Stimulated activated CD8-positive, alpha-beta memory T cell treated with anti-CD3 and anti-CD28 coated beads, Interleukin-15, amount 100 ng/mL, for 24 hours (primary cell): ENCODE data around the gene NRG2.

Source experiments
- DNase-seq: peaks from one replicate; pipeline ENCODE4 v3.0.0-alpha.2; 2020; ENCODE audit warnings: low read depth

Gene NRG2

DNA sequence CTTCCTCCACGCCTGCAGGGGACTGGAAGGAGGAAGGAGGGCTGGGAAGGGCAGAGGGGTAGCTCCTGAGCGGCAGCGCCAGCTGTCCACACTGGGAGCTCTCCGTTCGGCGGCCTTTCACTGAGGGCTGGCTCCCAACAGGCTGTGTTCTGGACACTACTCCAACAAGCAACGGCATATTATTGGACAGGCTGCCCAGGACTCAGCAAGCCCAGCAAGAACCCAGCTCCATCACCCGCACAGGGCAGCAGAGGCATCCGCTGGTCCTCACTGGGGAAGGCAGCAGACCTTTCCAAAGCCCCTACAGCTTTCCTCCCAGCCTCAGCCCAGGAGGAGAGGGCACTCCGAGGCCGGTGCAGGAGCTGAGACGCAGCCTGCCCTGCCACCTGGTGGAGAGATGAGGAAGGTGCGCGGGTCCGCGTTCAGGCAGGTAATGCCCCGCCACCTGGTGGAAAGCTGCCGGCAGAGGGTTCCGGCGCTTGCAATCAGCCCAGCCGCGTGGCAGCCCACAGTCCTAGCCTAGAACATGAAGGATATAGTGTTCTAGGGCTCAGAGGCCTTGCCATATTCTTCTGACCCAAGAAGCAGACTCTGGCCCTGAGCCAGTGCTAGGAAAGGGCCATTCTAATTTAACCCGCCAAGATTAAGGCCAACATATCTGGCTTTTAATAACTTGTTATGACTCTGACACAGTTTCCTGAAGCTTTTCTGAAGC, 74.4 kb downstream of the NRG2 start:
- DNase-seq = peak; percentile 81

DNA sequence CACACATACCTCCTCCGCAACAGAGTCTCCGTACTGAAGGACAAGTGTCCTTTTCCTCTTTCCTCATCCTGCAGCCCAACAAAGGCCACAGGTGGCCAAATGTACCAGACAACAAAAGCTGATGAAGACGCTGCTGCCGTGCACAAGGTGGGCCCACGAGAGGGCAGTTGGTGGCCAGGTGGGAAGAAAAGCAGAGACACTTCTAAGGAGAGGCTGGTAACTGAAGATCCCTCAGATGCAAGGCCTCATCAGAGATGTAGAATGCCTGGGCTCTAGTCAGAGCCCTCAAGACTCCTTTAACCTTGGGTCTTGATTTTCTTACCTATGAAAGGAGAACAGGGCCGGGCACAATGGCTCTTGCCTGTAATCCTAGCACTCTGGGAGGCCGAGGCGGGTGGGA, 75.7 kb downstream of the NRG2 start:
- DNase-seq = no peak

DNA sequence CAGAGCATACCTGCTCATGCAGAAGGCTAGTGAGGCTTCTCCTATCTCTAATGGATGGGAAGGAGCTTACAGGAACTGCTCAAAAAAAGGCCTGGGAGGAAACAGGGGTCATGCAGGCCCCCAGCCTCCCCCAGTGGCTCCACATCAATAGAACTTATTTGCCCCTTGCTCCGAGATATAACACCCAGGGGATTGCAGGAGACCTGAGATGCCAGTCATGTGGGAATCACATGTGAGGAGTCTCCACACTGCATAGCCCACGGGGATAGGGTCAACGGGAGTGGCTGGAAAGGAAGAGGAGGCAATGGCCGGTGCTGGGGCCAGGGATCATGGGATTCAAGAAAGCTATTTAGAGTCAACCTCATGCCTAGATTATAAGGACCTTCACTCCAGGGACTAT, 76.2 kb downstream of the NRG2 start:
- no peak for DNase-seq

DNA sequence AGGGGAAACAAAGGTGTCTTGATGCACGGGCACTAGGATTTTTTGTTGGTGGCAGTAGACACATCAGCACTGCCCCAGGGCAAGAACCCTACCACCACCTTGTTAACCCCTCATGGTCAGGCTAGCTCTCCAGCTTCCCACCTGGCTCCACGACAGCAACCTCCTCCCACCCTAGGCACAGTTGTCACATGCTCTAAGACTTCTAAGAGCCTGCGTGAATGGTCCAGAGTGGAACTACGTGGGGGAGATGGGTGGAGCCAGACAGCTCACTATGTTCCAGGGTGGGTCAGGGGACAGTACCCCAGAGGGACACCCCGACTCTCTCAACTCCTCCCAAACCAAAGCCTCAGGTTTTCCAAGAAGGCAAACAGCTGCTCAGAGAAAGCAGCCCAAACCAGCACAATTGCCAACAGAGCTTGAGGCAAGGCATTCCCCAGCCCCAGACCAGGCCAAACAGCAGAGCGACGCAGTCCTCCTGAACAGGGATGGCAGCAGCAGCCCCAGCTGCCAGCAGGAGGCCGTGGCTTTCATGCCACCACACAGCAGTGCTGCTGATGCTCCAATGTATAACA, 78.0 kb downstream of the NRG2 start:
- DNase-seq = no peak

DNA sequence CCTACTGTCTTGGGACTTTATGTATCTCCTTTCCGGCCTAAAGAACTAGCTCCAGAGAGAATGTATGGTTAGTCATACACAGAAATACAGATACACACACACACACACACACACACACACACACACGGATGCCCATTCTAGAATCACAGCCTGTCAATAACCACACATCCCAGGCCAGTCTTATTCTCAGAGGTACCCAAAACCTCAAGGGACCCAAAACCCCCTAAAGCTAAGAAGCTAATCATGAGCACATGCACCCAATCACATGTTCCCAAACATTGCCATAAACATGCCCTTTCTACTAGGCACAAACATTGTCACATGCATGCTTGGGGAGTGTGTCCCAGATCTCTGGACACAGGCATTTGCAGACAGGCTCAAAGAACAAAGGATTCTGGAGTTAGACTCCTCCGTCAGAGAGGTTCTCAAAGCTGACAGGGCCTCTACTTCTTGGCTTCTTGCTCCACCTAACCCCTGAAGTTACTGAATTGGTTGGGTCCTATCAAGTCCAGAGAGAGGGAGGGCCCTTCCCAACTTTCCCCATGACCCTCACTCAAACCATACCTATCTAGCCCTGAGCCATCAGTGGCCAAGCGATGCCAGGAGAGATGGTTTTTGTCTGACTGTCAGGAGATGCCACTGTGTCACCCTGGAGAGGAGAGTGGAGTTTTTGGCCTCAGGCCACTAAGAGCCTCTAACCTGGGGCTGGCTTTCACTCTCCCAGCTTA, 78.7 kb downstream of the NRG2 start:
- no peak for DNase-seq

DNA sequence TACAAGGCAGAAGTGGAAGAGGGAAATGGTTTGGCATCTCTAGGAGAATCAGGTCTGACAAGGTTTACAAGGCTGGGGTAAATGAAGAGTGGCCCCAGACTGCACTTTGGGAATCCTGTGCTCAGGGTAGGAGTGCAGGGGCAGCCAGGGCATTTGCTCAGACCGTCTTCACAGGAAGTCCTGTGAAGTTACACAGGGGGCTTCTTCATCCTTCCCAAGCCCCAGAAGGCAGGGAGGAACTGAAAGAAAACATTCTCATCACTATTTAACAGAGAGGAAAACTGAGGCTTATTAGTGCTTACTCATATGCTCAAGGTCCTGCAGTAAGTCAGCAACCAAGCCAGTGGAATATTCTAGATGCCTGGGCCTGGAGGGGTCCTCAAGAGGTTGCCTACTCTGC, 80.7 kb downstream of the NRG2 start:
- DNase-seq = no peak

DNA sequence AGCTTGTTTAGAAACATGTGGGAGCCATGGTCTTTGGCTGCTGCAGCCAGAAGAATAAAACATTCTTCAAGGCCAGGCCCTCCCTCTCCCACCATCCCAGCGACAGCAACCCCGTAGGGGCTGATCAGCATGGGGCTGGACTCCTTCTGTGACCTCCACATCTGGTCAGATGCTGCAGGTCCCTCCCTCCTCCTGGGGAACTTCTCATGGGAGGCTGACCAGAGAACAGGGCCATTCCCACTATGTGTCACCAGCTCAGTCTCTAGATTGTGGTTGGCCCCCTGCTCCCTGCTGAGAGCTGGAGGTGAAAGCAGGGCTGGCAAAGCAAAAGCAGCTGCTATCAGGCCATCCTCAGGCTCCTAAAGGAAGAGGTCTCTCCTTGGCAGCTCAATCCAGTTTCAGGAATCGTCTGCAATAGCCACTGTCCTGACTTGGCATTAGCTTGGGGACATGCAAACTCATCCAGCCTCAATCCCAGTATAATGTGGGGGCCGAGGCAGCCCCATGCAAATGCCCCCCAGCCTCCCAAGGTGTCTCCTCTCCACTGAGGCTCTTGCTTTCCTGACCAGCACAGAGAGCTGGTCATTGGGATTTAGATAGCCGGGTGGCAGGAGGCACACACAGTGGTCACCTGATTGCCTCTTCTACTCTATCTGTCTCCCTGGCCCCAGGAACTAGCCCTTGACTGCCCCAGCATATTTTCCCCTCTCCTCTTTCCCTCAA, 81.5 kb downstream of the NRG2 start:
- DNase-seq = no peak

DNA sequence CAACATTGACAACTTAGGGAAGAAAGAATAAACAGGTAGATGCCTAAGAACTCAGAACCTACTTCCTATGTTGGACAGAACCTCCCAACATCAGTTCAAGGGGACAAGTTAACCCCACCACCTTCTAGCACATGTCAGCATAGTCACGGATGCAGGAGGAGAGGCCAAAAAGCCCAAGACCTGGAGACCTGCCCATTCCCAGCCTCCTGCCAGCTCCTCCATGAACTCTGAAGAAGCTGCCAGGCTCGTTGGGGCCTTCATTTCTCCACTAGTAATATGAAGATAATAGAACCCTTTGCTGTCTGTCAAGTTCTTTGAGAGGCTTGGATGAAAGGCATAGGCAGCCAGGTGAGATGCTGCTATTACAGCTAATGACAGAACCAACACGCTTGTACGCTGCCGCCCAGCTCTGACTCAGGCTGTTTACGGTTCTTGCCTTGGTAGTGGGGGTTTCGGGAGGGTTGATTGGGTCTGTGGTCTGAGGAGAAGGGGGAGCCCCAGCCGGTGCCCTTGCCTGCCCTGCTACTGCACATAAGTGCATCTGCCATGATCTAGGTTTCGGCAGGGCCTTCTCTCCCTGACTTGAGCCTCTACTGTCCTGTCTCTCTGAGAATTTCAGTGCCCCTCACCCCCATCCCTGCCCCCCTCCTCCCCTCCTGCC, 82.2 kb downstream of the NRG2 start:
- DNase-seq = no peak

DNA sequence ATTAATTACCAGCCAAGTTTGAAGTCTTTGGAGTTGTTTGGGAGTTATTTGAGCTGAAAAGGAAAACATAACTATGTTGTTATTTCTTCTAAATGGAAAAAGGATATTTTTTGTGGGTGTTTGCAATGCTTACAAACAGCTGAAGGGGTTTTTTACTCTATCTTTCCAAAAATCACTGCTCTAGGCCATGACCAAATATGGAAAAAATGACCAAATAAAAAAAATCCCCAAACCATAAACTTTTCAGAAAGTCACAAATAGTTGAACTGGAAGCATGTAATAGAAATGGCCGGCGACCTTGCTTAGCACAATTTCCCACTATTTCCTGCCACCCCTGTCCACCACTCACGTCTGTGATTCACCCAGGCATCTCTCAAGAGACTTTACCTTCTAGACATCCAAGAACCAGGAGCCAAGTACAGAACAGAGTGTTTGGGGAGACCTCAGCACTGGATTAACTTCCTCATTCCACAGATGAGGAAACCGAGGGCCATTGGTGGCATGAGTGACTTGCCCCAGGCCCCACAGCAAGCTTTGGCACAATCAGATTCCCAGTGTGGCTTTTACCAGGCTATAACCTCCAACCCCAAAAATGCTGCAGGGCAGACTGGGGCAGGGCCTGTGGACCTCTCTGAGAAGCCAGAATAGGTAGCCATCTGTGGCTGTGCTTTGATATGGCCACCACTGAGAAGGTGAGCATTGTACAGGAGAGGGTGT, 84.5 kb downstream of the NRG2 start:
- no peak for DNase-seq

DNA sequence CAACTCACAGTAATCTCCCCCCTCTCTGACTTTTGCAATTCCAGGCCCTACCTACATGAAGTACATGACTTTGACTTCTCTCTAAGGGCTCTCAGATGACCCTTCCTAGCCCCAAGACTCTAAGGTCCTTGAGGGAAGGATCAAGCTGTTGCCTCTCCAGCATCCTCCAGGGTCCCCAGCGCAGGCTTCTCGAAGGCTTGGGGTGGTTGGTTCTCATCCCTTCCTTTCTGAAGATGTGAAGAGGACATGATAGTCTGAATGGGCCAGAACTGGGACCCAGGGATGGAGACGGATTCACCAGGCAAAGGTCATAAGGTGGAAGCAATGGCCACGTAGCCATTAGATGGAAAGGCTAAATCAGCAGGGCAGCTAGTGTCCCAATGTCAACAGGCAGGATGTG, 86.8 kb downstream of the NRG2 start:
- no peak for DNase-seq

DNA sequence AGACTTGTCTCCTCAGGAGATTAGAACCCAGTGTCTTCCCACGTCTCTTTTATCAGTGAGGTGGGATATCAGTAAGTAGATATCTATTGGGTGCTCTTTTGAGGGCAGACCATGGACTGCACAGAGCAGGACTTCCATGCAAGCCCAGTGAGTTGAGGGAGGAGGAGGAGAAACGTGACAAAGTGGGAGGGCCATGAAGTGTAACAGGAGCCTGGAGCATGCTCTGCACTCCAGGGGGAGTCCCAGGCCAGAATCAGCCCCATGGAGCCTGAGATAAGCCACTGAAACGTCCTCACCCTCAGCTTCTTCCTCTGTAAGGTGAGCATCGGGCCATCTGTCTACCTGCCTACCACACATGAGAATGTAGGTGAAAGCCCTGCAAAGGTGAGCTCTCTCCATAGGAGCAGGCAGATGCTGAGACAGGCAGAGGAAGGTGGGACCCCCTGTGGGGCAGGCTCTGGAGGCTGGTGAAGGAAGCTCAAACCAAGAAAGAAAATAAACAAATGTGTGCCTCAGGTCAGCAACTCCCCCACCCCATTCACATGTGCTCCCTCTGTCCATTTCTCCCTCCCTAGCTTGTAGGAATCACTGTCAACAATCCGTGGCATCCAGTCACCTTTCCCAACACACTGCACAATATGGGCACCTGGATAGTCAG, 87.4 kb downstream of the NRG2 start:
- DNase-seq = no peak

DNA sequence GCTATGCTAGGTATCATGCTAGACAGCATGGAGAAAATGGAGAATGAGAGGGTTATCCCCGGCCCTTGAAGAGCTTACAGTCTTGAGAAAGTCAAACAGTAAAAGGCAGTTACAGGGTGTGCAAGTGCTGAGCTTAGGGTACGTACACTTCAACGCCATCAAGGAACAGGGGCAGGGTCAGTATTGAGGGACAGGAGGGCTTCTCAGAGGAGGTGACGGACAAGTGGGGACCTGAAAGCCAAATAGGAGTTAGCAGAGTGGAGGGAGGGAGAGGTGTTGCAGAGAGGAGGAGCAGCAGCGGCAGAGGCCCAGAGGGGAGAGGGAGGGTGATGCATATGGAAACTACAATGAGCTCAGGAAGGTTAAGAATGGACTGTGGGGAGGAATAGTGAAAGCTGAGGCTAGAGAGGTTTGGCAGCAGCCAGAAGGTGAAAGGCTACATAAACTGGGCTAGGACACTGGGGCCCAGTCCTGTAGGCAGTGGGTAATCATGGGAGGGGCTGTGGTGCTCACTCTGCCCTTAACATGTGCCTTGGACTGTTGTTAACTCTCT, 88.0 kb downstream of the NRG2 start:
- no peak for DNase-seq

DNA sequence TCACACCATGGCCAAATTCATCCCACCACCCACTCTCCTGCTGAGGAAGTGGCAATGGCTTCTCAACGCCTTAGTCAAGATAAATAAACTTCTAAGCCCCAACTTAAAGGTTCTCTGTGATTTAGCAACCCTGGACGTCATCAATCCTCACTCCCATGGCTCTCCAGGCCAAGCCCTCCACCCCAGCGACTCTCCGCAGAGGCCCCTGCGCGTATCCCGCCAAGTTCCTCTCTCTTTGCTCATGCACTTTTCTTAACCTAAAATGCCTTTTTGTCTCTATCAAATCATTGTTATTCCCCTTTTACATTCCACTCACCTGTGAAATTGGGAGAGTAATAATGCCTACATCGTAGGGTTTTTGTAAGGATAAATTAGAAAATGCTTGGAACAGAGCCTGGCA, 88.6 kb downstream of the NRG2 start:
- no peak for DNase-seq

DNA sequence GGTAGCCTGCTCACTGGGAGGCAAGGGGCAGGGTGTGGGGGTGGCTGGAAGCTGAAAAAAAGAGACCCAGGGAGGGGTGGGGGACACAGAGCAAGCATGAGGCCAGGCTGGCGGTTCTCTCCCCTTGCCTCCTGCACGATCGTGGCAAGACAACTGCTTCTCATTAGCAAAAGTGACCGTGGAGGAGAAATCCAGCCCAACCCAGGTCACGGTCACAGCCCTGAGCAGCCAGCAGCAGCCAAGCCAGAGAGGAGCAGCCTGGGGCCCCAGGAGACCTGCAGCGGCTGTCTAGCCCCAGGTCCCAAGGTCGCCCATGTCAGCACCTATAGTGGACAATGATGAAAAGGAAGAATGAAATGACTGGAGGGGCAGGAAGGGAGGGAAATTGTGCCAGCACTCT, 89.1 kb downstream of the NRG2 start:
- DNase-seq = no peak

DNA sequence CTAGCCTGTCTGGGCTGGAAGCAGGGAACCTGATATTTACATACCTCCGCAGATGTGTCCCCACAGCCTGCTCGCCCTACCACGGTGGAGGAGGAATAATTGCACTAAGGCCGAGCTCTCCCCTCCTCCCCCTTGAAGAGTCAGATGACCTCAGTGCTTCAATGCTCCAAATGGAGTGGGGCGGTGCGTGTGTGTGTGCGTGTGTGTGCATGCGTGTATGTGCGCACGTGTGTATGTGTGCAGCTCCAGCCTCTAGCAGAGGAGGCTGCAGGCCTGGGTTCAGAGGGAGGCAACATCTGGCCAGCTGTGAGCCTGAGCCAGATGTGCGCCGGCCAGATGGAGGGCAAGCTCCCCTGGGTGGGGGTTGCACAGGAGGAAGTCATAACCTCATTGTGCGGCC, 90.5 kb downstream of the NRG2 start:
- DNase-seq = no peak

DNA sequence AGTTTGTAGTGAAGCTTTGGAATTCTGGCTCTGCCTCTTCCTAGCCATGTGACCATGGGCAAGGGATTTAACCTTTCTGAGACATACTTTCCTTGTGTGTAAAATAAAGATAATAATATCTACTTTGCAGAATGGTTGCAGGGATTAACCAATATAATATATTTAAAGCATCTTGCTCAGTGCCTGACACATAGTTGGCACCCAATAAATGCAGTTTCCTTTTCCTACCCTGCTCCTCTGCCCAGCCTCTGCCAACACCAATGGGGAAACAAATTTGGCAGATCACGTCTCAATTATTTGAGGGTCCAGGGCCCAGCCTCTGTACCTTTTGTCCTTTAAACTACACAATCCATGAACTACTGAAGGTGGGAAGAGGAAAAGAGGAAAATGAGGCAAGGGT, 91.1 kb downstream of the NRG2 start:
- no peak for DNase-seq

DNA sequence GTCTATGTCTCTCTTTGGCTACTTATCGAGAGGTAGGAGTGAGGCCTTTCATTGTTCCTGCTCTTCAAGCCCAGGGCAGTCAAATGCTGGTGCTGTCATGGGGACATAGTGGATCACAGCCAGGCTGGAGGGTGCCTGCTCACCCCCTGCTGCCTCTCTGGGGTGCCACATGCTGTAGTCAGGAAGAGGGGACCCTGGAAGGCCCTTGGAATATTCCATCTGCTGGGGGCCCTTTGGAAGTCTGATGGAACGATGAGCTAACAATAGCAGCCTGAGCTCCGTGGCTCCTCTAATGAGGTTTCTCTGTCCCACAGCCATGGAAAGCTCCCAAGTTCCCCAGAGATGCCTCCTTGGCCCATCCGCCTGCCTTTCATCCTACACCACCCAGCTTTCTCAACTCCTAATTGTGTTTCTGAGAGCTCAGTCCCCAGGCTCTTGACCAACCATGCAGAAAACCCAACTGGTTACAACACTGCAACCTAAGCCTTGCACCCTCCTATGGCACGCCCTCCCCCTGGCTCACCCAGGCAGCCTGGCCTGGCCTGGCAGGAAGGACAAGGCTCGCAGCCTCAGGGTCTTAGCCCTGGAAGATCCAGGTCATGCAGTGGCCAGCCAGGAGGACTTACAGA, 91.7 kb downstream of the NRG2 start:
- no peak for DNase-seq

DNA sequence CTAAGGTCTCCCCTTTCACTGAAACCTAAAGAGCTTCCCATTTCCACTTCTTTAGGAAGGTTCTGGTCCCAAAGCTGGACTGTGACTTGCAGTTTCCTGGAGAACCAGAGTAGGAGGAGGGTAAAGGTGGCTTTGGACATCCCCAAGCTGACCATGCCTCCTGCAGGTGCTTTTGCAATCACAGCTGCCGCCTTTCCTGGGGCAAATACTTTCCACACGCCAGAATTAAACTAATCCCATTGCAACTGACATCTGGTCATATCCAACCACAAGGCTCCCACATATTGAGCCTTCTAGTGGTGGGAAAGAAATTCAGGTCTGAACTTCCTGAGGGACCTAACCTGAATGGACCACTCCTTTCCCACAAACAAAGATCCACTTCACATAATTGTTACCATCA, 92.7 kb downstream of the NRG2 start:
- DNase-seq = no peak

DNA sequence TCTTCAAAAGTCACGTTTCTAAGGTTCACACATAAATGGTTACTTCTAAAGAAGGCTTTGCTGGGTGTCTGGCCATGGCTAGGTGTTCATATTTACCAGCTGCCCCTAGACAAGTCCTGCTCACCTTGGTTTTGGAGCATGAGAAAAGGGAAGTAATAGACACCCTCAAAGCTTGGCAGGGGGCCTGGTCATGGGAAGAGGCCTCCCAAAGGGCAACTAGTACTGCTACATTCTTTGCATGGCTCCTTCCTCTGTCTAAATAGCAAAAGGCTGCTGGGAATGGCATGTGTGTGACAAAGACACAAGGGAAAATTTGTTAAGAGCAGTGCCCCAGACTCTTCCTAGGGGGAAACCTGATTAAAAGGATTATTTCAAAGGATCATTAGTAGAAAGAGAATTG, 93.4 kb downstream of the NRG2 start:
- no peak for DNase-seq

DNA sequence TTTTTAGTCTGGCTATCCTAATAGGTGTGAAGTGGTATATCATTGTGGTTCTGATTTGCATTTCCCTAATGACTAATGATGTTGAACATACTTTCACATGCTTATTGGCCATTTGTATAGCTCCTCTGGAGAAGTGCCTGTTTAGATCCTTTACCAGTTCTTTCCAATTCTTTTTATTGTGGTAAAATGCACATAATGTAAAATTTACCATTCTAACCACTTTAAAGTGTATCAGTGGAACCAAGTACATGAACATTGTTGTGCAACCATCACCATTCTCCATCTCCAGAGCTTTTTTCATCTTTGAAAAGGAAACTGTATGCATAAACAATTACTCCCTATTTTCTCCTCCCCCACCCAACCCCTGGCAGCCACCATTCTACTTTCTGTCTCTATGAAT, 95.4 kb downstream of the NRG2 start:
- no peak for DNase-seq
